Upper lobe of left lung (tissue), 4 donors: ENCODE data around the gene CCNI2.

Experiments
- EP300 ChIP-seq, 4 donors: sonication (generic); formaldehyde crosslinking; IDR thresholded peaks; one replicate each; pipeline ENCODE4 v1.5.1; 2017; ENCODE audit warnings: antibody characterized with exemption in 4 of 4, control low read depth in 2 of 4
- POLR2AphosphoS5 ChIP-seq, 2 donors: sonication (generic); formaldehyde crosslinking; IDR thresholded peaks; one replicate each; pipeline ENCODE4 v1.5.1; 2017; ENCODE audit warnings: antibody characterized with exemption in 2 of 2
- TF ChIP-seq, protein P1 (sequence below), 6 experiments: fragments of 450-650 bp in 4 of 6; fragments of 200-600 bp in 2 of 6; sonication (generic) in 2 of 6; IDR thresholded peaks; one replicate each; pipeline ENCODE4 v1.5.1; 2016 to 2019; ENCODE audit warnings: antibody characterized with exemption in 6 of 6

DNA sequence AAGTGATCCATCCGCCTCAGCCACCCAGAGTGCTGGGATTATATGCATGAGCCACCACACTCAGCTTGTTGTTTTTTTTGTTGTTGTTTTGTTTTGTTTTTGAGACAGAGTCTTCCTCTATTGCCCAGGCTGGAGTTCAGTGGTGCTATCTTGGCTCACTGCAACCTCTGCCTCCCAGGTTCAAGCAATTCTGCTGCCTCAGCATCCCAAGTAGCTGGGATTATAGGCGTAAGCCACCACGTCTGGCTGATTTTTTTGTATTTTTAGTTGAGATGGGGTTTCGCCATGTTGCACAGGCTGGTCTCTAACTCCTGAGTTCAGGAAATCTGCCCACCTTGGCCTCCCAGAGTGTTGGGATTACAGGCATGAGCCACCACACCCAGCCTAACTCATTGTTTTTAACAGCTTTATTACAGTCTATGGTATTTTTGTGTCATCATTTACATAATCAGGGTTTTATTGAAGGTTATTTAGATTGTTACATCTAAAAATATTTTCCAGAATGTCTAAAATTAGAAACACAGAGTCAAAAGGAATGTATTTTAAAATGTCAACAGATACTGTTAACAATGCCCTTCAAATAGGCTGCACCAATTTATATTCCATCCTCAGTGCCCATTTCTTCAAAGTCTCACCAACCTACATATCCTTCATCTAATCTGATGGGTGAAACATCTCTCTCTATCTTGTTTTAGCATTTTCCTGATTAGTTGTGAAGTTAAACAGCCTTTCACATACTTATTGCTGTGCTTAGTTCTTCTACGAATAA lies 28.5 kb upstream of the CCNI2 start:
- TF ChIP-seq POLR2AphosphoS5 (IDR thresholded peaks at IDR 0.05) = no peak
- no peak for TF ChIP-seq EP300 (IDR thresholded peaks at IDR 0.05)
- TF ChIP-seq, protein P1, sequence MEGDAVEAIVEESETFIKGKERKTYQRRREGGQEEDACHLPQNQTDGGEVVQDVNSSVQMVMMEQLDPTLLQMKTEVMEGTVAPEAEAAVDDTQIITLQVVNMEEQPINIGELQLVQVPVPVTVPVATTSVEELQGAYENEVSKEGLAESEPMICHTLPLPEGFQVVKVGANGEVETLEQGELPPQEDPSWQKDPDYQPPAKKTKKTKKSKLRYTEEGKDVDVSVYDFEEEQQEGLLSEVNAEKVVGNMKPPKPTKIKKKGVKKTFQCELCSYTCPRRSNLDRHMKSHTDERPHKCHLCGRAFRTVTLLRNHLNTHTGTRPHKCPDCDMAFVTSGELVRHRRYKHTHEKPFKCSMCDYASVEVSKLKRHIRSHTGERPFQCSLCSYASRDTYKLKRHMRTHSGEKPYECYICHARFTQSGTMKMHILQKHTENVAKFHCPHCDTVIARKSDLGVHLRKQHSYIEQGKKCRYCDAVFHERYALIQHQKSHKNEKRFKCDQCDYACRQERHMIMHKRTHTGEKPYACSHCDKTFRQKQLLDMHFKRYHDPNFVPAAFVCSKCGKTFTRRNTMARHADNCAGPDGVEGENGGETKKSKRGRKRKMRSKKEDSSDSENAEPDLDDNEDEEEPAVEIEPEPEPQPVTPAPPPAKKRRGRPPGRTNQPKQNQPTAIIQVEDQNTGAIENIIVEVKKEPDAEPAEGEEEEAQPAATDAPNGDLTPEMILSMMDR (IDR thresholded peaks at IDR 0.05) = no peak
